Right renal pelvis (tissue), 4 donors: ENCODE measurements around the gene NEURL1B. TPM values are rescaled to one million over a fixed set of nuclear protein-coding genes. Genes with fewer than 3 reads are reported as not detected.
"Not testable (repeated sequence)": the region's sequence is repeated elsewhere in the genome, so short reads cannot be mapped to it uniquely, and the experiment has no call there.

ENCODE experiments used
- DNase-seq, 4 donors: peaks; one replicate each; pipeline ENCODE4 v3.0.0-alpha.2; 2013; ENCODE audit warnings: low read depth in 4 of 4, low spot score in 3 of 4, missing footprints in 1 of 4
- polyA plus RNA-seq, 4 donors: library from polyadenylated mRNA; unstranded; fragments of 120-200 nt; gene quantifications; one replicate each; pipeline ENCODE4 v1.2.1, GENCODE V29; 2013; ENCODE audit not compliant: insufficient read length in 4 of 4

NEURL1B gene, protein sequence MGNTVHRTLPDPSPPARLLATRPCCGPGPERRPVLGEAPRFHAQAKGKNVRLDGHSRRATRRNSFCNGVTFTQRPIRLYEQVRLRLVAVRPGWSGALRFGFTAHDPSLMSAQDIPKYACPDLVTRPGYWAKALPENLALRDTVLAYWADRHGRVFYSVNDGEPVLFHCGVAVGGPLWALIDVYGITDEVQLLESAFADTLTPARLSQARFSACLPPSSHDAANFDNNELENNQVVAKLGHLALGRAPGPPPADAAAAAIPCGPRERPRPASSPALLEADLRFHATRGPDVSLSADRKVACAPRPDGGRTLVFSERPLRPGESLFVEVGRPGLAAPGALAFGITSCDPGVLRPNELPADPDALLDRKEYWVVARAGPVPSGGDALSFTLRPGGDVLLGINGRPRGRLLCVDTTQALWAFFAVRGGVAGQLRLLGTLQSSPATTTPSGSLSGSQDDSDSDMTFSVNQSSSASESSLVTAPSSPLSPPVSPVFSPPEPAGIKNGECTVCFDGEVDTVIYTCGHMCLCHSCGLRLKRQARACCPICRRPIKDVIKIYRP
- 10 to 100 TPM; 15.3 to 17.5 (median 15.6) TPM for polyA plus RNA-seq

DNA sequence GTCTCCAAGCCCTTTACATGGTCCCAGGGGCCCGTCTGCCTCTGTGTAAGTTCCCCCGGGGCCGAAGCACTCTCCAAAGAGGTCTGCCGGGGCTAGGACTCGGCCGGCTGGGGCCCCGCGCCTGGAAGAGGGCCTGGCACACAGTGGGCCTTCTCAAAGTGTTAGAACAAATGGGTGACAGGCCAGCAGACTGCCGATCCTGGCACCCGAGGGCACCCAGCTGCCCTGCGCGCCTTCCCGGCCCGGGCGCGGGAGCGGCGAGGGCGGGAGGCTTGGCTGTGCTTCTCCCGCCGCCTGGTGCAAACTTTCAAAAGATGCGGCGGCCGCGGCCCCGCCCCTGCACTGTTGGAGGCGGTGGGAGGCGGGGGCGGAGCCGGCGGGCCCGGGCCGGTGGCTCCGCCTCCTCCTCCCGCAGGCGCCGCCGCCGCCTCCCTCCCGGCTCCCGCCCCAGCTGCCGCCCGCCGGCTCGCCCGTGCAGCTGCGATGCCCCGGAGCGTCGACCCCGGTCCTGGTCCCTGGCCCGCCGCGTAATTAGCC lies at the start of gene NEURL1B:
NEURL1B (plus strand) TSS at position 442 of the 537 bp plus-strand sequence. CDS start 144 bp downstream, outside the sequence.
- peak in 2 of 4 donors; percentile 61 to 73 for DNase-seq

DNA sequence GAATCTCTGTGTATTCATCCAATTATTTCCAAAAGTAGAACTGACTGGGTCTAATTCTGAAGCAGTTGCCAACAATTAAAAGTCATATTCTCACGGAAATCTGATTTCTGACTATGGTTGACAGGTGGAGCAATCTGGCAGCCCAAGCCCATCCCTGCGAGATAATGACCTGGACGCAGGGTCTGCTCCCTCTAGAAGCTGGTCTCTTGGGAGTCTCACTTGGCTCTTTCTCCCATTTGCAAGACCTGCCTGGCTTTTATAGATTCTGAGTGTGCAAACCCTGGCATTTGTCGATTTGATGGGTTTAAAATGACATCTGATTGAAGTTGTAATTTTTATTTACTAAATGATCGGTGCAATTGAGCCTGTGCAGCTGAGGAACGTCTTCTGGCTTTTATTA lies 49.4 kb upstream of the NEURL1B start:
- no peak for DNase-seq

DNA sequence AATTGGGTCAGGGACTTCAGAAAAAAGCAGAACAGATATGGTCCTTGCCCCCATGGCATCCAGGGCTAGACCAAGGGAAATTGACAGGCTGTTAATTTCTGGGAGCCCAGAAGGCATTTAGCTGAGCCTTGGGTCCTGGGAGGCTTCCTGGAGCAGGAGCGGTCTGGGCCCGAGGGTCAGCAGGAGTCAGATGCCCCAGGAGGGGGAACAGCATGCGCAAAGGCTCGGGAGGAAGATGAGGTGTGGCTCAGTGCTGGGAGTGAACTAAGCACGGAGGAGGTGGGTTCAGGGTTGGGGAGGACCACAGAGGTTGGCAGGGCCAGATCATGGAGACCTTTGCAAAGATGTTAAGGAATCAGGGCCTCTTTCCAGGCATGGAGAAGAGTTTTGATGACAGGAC lies 48.2 kb upstream of the NEURL1B start:
- no peak for DNase-seq

DNA sequence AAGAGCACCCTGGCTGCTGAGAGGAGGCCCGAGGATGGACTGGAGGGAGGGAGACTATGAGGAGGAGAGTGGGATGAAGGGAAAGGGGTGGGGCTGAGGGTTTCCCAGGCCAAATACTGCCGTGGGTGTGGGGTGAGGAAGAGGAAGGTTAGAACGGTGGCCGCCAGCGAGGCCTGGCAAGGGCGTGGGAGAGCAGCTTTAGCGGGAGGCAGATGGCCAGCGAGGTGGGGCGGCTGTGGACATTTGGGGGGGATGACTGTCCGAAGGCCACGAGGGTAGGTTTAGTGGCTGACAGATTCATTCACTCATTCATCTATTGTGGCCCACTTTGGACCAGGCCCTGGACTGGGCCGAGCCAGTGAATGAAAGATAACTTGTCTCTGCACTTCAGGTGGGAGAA lies 47.8 kb upstream of the NEURL1B start:
- DNase-seq: no peak

DNA sequence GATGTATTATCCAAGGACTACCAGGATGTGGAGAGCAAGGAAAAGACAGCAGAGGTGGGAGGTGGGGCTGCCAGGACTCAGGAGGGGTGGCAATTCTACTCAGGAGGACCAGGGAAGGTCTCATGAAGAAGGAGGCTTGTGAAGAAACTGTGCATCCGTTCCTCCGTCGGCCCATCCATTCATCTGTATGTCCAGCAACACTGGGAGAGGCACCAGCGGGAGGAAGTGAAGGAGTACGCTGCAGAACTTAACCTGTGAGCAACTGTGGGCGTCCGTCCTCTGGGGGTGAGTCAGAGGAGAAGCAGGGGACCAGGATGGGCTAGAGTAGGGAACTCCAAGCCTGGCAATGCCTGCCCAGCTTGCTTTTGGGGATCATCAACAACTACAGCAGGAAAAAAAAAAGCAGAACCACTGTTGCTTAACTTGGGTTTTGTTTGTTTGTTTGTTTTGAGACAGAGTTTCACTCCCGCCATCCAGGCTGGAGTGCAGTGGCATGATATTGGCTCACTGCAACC lies 47.3 kb upstream of the NEURL1B start:
- no peak for DNase-seq

DNA sequence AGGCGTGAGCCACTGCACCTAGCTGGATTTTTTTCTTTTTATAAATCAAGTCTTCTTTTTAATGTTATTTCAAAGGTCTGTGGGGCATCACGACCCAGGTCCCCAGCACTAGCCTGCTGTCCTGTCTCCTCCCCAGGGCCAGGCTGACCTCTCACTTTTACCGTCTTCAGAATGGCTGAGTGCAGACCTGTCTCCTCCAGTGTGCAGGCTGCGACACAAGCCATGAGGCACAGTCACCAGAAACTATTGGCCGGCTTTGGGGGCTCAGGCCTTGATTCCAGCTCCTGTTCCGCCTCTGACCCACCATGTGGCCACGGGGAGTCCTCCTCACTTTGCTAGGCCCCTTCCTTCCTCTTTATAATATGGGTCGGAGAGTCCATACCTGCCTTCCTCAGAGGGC lies 46.6 kb upstream of the NEURL1B start:
- no peak for DNase-seq

DNA sequence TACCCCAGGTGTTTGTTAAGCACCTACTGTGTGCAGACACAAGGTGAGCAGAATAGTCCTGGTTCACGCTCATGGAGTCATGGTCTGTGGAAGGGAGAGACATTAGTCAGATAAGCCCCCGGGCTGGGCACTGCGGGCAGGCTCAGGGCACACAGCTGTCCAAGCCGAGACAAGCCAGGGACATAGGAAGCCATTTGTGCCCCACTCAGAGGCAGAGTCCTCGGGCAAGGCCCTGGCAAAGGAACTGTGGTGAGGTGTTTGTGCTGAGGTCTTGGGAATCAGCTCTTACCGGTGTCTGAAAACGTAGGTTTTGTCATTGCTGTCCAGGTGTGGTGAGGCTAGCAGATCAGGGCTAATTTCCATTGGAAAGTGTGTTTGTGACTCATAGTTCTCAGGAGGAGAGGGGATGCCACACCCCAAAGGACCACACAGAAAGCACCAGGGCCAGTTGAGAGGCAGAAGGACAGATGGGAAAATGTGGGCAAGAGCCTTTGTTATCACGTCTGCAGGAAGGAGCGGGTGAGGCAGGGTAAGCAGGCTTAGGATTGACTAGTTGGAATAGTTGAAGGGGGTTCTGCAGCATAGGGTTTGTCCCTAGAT lies 46.1 kb upstream of the NEURL1B start:
- DNase-seq: no peak

DNA sequence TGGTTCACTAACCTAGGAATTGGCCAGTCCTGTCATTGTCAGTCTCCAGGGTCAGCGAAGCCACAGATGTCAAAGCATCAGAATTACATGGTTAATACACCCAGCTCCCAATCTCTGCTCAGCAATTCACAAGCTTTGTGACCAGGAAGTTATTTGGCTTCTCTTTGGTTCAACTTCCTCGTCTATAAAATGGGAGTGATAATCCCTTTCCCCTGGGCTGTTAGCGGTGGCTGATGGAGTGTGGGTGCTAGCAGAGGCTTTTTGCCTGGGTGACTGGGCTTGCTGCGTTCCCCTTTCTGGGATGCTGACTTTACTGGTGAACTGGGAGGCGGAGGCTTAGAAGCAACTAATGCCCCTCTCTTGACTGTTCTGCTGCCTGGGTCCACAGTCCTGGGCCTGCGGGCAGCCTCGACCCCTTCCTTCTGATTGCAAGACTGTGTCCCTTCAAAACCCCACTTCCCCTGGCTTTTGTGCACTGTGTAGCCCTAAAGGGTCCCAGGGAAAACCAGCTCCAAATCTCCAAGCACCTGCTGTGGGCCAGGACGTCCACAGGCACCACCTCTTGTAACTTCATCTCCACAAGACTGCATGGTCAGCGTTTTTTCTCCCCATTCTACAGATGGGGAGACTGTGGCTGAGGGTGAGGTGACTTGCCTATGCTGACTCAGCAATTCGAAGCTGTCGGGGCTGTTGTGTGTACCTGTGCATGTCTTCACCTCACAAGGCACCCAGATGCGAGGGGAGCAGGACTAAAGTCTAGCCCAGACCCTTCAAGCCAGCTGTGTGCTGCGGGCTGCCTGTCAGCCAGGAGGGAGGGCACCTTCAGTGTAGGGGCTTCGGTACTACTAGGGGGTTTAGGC lies 45.2 kb upstream of the NEURL1B start:
- no peak for DNase-seq

DNA sequence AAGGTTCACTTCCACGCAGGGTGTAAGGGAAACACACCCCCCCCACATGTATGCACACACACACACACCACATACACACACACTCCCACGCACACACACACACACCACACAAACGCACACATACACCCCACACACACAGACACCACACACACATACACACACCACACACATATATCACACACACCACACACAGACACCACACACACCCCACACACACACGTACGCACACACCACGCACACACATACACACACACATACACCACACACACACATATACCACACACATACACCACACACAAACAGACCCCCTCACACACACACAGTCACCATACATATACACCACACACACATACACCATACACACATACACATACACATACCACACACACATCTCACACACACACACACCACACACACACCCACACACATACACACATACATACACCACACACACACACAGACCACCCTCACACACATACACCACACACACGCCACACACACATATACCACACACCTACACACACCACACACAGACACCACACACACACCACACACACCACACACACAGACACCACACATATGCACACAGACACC lies 44.3 kb upstream of the NEURL1B start:
- DNase-seq: no peak

DNA sequence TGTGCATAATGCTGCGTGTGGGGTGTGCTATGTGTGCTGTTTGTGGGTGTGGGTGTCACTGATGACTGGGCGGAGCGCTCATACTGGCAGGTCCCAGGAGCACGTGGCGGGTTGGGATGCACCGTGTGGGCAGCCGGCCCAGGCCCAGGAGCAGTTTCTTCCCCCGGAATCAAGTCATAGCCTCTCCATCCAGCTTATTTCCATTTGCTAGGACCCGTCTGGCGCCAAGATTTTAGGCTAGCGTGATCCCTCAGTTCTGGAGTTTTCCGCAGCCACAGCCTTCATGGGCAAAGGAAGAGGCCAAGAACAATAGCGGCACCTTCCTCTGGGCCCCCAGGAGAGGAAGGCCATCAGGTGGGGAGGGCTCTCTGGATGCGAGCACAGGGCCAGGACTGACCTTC lies 43.3 kb upstream of the NEURL1B start:
- no peak for DNase-seq

DNA sequence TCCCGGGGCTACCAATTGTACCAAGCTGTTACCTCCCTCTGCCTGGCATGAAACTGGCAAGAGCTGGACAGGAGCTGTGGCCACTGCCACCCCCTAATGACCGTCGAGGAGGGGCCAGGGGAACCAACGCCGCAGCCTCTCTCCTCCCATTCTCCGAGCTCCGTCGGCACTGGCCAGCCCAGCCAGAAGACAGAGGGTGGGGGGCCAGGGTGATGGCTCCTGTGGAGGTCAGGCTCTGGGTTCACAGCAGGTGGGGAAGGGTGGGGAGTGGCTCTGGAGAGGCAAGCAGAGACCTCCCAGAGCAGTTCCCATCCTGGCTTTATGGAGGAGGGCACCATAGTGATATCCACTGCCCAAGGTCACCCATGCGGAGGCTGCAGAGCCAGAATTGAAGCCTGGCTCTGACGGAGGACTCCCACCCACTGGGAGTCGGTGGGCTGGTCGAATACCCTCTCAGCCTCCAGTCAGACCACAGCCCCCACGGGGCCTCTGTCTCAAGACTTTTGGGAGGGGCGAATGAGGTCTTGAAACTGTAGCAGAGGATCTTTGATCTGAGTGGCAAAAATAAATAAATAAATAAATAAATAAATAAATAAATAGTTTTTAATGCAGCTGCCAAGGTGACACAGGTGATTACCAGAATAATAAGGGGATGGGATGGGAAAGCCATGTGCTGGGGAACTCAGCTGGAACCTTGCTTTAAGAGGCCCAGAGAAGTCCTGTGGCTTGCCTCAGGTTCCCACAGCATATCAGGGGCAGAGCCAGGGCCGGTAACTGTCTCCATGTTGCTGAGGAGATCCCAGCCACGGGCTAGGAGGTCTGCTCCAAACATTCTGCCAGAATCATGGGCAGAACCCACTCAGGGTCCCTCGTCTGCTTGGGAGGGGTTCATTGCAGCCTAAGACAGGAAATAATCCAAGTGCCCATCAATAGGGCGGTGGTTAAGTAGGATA lies 42.5 kb upstream of the NEURL1B start:
- no peak for DNase-seq

DNA sequence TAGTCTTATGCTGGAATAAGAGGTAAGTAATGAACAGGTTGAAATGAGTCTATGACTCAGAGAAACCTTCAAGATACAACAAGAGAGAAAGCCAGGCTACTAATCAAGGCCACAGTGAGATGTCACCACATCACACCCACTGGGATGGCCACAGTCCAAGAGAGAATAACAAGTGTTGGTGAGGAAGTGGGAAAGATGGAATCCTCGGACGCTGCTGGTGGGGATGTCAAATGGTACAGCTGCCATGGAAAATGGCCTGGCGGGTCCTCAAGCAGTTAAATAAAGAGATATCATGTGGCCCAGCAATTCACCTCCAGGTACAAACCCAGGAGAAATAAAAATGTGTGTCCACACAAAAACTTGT lies 41.9 kb upstream of the NEURL1B start:
- DNase-seq: no peak

DNA sequence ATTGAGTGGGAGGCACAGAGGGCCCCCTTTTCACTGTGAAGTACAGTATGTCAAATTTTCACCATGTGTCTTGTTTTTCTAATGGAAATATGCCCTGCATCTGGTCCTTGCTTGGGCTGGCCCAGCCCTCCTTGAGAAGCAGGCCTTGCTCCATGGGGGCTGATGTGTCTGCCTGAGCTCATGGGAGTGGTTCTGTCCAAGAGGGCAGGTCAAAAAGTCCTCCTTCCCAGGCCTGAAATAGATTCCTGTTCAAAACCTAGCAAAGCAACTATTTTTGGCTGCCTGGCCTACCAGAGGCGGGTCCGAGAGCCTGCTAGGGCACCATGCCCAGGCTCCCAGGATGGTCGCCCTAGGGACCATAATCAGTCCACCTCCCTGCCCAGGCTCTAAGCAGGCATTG lies 40.5 kb upstream of the NEURL1B start:
- no peak for DNase-seq

DNA sequence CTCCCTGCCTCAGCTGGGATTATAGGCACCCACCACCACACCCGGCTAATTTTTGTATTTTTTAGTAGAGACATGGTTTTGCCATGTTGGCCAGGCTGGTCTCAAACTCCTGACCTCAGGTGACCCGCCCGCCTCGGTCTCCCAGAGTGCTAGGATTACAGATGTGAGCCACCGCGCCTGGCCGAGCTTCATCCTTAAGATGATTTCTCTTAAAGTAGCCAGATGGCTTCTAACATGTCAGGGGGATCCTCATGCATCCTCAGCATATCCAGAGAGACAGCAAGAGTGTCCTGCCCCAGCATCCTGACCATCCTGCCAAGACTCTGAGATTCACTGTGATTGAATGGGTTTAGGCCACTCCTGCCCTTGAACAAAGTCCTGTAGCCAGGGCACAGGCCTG lies 39.5 kb upstream of the NEURL1B start:
- not testable (repeated sequence) for DNase-seq

DNA sequence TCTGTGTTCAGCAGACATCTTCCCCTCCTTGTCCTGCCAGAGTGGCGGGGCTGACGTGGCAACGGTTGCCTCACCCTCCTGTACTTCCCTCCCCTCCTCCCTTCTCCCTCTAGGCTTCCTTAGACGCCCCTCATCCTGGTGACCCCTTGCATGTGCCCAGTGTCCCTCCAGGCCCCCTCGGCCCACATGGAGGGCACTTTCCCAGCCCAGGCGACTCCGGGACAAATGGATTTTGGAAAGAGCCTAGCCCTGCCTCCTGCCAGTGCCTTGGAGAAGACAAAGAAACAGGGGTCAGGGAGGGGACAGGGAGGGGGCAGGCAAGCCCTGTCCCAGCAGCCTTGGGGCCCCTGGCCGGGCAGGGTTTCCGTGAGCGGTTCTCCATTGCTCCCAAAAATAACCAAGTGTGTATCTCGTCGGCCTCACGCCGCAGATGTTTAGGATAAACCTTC lies 38.3 kb upstream of the NEURL1B start:
- DNase-seq: peak in 1 of 4 donors; percentile 35

DNA sequence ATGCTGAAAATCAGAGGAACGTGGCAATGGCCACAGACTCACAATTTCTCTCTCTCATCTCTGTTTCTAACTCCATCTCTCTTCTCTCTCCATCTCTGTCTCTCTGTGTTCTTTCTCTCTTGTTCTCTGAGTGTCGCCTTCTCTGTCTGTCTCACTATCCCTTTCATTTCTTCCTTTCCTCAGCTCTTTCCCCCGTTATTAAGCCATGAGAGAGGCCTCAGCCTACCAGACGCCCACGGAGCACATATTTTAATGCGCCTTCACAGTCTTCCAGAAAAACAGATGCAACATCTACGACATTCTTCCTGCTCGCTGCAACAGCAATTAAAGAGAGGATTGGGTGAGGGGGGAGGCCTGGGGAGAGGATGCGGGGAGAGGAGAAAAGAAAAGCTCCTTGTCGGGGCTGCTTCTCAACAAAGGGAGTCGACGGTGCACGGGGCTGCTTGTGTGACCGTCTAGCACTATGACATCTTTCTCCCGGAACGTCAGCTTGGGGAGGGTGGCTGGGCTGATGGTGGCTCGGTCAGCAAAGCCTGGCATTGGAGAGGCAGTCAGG lies 37.7 kb upstream of the NEURL1B start:
- DNase-seq: peak in 2 of 4 donors; percentile 34 to 44

DNA sequence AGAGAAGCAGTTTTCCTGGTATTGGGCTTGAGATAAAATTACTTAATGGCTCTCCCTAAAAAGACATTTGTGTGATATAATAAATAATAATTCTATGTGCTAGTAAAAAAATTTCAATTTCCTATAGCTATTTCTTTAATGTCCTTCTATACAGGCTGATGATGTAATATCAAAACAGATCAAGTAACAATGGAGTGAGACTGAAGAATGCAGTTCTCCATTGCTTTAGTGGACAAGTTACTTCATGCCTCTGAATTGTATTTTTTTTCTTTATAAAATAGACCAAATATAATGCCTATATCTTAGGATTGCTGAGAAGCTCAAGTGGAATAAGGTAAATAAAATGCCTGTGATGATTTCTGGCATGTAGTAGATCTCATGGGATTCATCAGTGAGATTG lies 35.6 kb upstream of the NEURL1B start:
- no peak for DNase-seq

DNA sequence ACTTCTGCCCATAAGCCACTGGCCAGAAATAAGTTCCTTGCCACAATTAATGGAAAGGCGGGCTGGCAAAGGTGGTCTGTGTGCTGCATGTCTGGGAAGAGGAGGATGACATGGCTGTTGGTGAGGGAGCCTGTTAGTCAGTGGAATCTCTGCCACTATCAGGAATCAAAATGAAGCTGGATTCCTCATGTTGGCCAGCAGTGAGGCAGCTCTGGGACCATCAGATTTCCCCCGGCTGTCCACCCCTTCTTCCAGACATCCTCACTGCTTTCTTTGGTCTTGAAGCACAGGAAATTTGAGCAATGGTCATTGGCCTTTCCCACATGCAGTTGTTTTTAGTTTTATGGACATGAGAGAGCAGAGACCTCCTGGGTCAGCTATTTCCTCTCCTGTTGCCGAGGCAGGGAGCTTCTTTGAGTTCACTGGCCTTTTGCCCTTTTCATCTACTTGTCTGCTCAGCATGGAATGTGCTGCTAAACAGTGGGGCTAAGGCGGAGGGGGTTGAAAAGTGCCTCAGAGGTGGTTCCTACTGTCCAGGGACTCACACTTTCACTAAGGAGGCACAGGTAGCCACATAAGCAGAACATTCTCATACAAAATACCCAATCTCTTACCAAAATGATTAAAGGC lies 34.8 kb upstream of the NEURL1B start:
- DNase-seq: no peak
